ENCODE measurements around the gene MCL1.
"Not testable (repeated sequence)": the region's sequence is repeated elsewhere in the genome, so short reads cannot be mapped to it uniquely, and the experiment has no call there.

Gene MCL1

GRCh38 chr1:150580966-150581365 is 1.6 kb upstream of the MCL1 start:
- H3K9me3 Mint-ChIP-seq; H3K27me3 Mint-ChIP-seq (ENCODE audit: low read depth): not testable (repeated sequence)
- peak overlapping the region; percentile 100 for H3K4me3 Mint-ChIP-seq
- H3K4me1 Mint-ChIP-seq (ENCODE audit: low read depth), result peaks cover 21% of the 10 kb centered on the region
- H3K36me3 Mint-ChIP-seq (ENCODE audit: low read depth), result peaks cover 40% of the 10 kb centered on the region
- H3K27ac Mint-ChIP-seq, result peak overlapping the region; percentile 86

- H3K27ac Mint-ChIP-seq, result peak overlapping the region; percentile 86
These were observed 684 bp upstream of the MCL1 start for GRCh38 chr1:150579945-150580642.

GRCh38 chr1:150578272-150579109 is 919 bp downstream of the MCL1 start:
- no peaks in the 10 kb centered on the region for H3K9me3 Mint-ChIP-seq
- no peaks in the 10 kb centered on the region for H3K27me3 Mint-ChIP-seq (ENCODE audit: low read depth)
- H3K4me1 Mint-ChIP-seq (ENCODE audit: low read depth), result peaks cover 31% of the 10 kb centered on the region
- H3K4me3 Mint-ChIP-seq, result peak overlapping the region; percentile 100
- H3K27ac Mint-ChIP-seq, result peak overlapping the region; percentile 96
- H3K36me3 Mint-ChIP-seq (ENCODE audit: low read depth), result peaks cover 59% of the 10 kb centered on the region

More at GRCh38 chr1:150579945-150580642, 684 bp upstream of the MCL1 start:
- H3K27me3 Mint-ChIP-seq (ENCODE audit: low read depth), result no peaks in the 10 kb centered on the region
- peak overlapping the region; percentile 100 for H3K4me3 Mint-ChIP-seq
- no peaks in the 10 kb centered on the region for H3K9me3 Mint-ChIP-seq
- peaks cover 24% of the 10 kb centered on the region for H3K4me1 Mint-ChIP-seq (ENCODE audit: low read depth)
- peaks cover 44% of the 10 kb centered on the region for H3K36me3 Mint-ChIP-seq (ENCODE audit: low read depth)

- no peaks in the 10 kb centered on the region for H3K9me3 Mint-ChIP-seq
- H3K27me3 Mint-ChIP-seq (ENCODE audit: low read depth), result no peaks in the 10 kb centered on the region
- peak overlapping the region; percentile 96 for H3K27ac Mint-ChIP-seq
- peaks cover 66% of the 10 kb centered on the region for H3K36me3 Mint-ChIP-seq (ENCODE audit: low read depth)
- peaks cover 35% of the 10 kb centered on the region for H3K4me1 Mint-ChIP-seq (ENCODE audit: low read depth)
- peak overlapping the region; percentile 100 for H3K4me3 Mint-ChIP-seq
These were observed 1.7 kb downstream of the MCL1 start for GRCh38 chr1:150577557-150578271.

GRCh38 chr1:150576794-150577556 is 2.4 kb downstream of the MCL1 start:
- Mint-ChIP-seq H3K27me3 (ENCODE audit: low read depth) (no peaks in the 10 kb centered on the region), H3K4me1 (ENCODE audit: low read depth) (peaks cover 36% of the 10 kb centered on the region), H3K27ac (peak overlapping the region; percentile 96), H3K36me3 (ENCODE audit: low read depth) (peaks cover 70% of the 10 kb centered on the region), H3K4me3 (peak overlapping the region; percentile 100), H3K9me3 (no peaks in the 10 kb centered on the region)

- peaks cover 36% of the 10 kb centered on the region for H3K4me1 Mint-ChIP-seq (ENCODE audit: low read depth)
- H3K27me3 Mint-ChIP-seq (ENCODE audit: low read depth), result no peaks in the 10 kb centered on the region
- H3K4me3 Mint-ChIP-seq, result peak overlapping the region; percentile 100
- H3K27ac Mint-ChIP-seq, result peak overlapping the region; percentile 96
- peaks cover 74% of the 10 kb centered on the region for H3K36me3 Mint-ChIP-seq (ENCODE audit: low read depth)
- no peaks in the 10 kb centered on the region for H3K9me3 Mint-ChIP-seq
These were observed 3.1 kb downstream of the MCL1 start for GRCh38 chr1:150576367-150576711.

GRCh38 chr1:150575518-150576366 is 3.7 kb downstream of the MCL1 start:
- peak overlapping the region; percentile 96 for H3K27ac Mint-ChIP-seq
- H3K4me3 Mint-ChIP-seq, result peak overlapping the region; percentile 100
- H3K27me3 Mint-ChIP-seq (ENCODE audit: low read depth), result no peaks in the 10 kb centered on the region
- H3K36me3 Mint-ChIP-seq (ENCODE audit: low read depth), result peaks cover 80% of the 10 kb centered on the region
- no peaks in the 10 kb centered on the region for H3K9me3 Mint-ChIP-seq
- peaks cover 38% of the 10 kb centered on the region for H3K4me1 Mint-ChIP-seq (ENCODE audit: low read depth)

GRCh38 chr1:150575072-150575489 is 4.3 kb downstream of the MCL1 start:
- Mint-ChIP-seq H3K4me1 (ENCODE audit: low read depth) (peaks cover 37% of the 10 kb centered on the region), H3K4me3 (peak overlapping the region; percentile 100), H3K27me3 (ENCODE audit: low read depth) (no peaks in the 10 kb centered on the region), H3K36me3 (ENCODE audit: low read depth) (peaks cover 84% of the 10 kb centered on the region), H3K27ac (peak overlapping the region; percentile 96), H3K9me3 (no peaks in the 10 kb centered on the region)

- H3K9me3 Mint-ChIP-seq, result no peaks in the 10 kb centered on the region
- H3K4me1 Mint-ChIP-seq (ENCODE audit: low read depth), result peaks cover 40% of the 10 kb centered on the region
- H3K27me3 Mint-ChIP-seq (ENCODE audit: low read depth), result no peaks in the 10 kb centered on the region
- H3K36me3 Mint-ChIP-seq (ENCODE audit: low read depth), result peaks cover 90% of the 10 kb centered on the region
- peak overlapping the region; percentile 96 for H3K27ac Mint-ChIP-seq
- H3K4me3 Mint-ChIP-seq, result peak overlapping the region; percentile 100
These were observed 4.9 kb downstream of the MCL1 start for GRCh38 chr1:150574260-150575071.

- not testable (repeated sequence) for H3K27me3 Mint-ChIP-seq (ENCODE audit: low read depth); H3K9me3 Mint-ChIP-seq
- H3K36me3 Mint-ChIP-seq (ENCODE audit: low read depth), result peaks cover 89% of the 10 kb centered on the region
- H3K27ac Mint-ChIP-seq, result peak overlapping the region; percentile 91
- H3K4me3 Mint-ChIP-seq, result peak overlapping the region; percentile 100
- peaks cover 48% of the 10 kb centered on the region for H3K4me1 Mint-ChIP-seq (ENCODE audit: low read depth)
These were observed 5.8 kb downstream of the MCL1 start for GRCh38 chr1:150573648-150574071.

- Mint-ChIP-seq H3K36me3 (ENCODE audit: low read depth) (peaks cover 85% of the 10 kb centered on the region), H3K4me3 (peak overlapping the region; percentile 100), H3K4me1 (ENCODE audit: low read depth) (peaks cover 54% of the 10 kb centered on the region), H3K27me3 (ENCODE audit: low read depth) (no peaks in the 10 kb centered on the region), H3K27ac (peak overlapping the region; percentile 91), H3K9me3 (no peaks in the 10 kb centered on the region)
These were observed 6.3 kb downstream of the MCL1 start for GRCh38 chr1:150572918-150573647.

GRCh38 chr1:150568594-150568966 is 10.8 kb downstream of the MCL1 start:
- Mint-ChIP-seq H3K36me3 (ENCODE audit: low read depth) (peaks cover 52% of the 10 kb centered on the region), H3K9me3 (no peaks in the 10 kb centered on the region), H3K27me3 (ENCODE audit: low read depth) (no peaks in the 10 kb centered on the region), H3K27ac (peak overlapping the region; percentile 99), H3K4me3 (peak overlapping the region; percentile 84), H3K4me1 (ENCODE audit: low read depth) (peaks cover 71% of the 10 kb centered on the region)
